Activated CD8-positive, alpha-beta memory T cell treated with anti-CD3 and anti-CD28 coated beads, Interleukin-2, amount 50 U/mL, for 24 hours (primary cell): ENCODE data around the gene NOM1.
A peak's percentile ranks its signal among the peaks of the same experiment; 100 is the strongest.
"Not testable (repeated sequence)": the region's sequence is repeated elsewhere in the genome, so short reads cannot be mapped to it uniquely, and the experiment has no call there.

Experiments used
- DNase-seq: peaks from one replicate; pipeline ENCODE4 v3.0.0-alpha.2; 2020; ENCODE audit errors: extremely low read depth

The NOM1 gene

GRCh38 chr7:156949541-156950380 lies at the start of gene NOM1:
Gene NOM1 (plus strand): TSS chr7:156949712. CDS start chr7:156949738, 26 bp downstream.
- peak; percentile 64 for DNase-seq

- not testable (repeated sequence) for DNase-seq
These were observed 49.4 kb upstream of the NOM1 start for GRCh38 chr7:156900093-156900492.

GRCh38 chr7:156903232-156903909 lies 46.1 kb upstream of the NOM1 start:
- DNase-seq: no peak

- DNase-seq: no peak
These were observed 43.3 kb upstream of the NOM1 start for GRCh38 chr7:156906200-156906649.

- no peak for DNase-seq
These were observed 41.9 kb upstream of the NOM1 start for GRCh38 chr7:156907656-156908055.

- not testable (repeated sequence) for DNase-seq
These were observed 39.8 kb upstream of the NOM1 start for GRCh38 chr7:156909574-156910252.

- no peak for DNase-seq
These were observed 30.9 kb upstream of the NOM1 start for GRCh38 chr7:156918635-156919034.

- DNase-seq: no peak
These were observed 30.3 kb upstream of the NOM1 start for GRCh38 chr7:156919132-156919713.

- no peak for DNase-seq
These were observed 29.4 kb upstream of the NOM1 start for GRCh38 chr7:156920076-156920475.

GRCh38 chr7:156920487-156921373 lies 28.8 kb upstream of the NOM1 start:
- not testable (repeated sequence) for DNase-seq

- not testable (repeated sequence) for DNase-seq
These were observed 27.2 kb upstream of the NOM1 start for GRCh38 chr7:156922304-156922703.

GRCh38 chr7:156925821-156926220 lies 23.7 kb upstream of the NOM1 start:
- DNase-seq: not testable (repeated sequence)

- DNase-seq: no peak
These were observed 21.7 kb upstream of the NOM1 start for GRCh38 chr7:156927571-156928405.

- no peak for DNase-seq
These were observed 21.1 kb upstream of the NOM1 start for GRCh38 chr7:156928406-156928747.

- DNase-seq: no peak
These were observed 19.5 kb upstream of the NOM1 start for GRCh38 chr7:156929789-156930539.

GRCh38 chr7:156932006-156932405 lies 17.5 kb upstream of the NOM1 start:
- DNase-seq: no peak

GRCh38 chr7:156935250-156935649 lies 14.3 kb upstream of the NOM1 start:
- no peak for DNase-seq

GRCh38 chr7:156936766-156937165 lies 12.7 kb upstream of the NOM1 start:
- not testable (repeated sequence) for DNase-seq

GRCh38 chr7:156940421-156941122 lies 8.9 kb upstream of the NOM1 start:
- no peak for DNase-seq
